Measurements from ENCODE around the gene G6PC3. TPM values are rescaled to one million over a fixed set of nuclear protein-coding genes. Genes with fewer than 3 reads are reported as not detected.

The G6PC3 gene
- total and polyA plus RNA-seq, 2 of the 4 experiments (the other 2 are of a cell fraction), result 20.4 to 107 TPM

DNA sequence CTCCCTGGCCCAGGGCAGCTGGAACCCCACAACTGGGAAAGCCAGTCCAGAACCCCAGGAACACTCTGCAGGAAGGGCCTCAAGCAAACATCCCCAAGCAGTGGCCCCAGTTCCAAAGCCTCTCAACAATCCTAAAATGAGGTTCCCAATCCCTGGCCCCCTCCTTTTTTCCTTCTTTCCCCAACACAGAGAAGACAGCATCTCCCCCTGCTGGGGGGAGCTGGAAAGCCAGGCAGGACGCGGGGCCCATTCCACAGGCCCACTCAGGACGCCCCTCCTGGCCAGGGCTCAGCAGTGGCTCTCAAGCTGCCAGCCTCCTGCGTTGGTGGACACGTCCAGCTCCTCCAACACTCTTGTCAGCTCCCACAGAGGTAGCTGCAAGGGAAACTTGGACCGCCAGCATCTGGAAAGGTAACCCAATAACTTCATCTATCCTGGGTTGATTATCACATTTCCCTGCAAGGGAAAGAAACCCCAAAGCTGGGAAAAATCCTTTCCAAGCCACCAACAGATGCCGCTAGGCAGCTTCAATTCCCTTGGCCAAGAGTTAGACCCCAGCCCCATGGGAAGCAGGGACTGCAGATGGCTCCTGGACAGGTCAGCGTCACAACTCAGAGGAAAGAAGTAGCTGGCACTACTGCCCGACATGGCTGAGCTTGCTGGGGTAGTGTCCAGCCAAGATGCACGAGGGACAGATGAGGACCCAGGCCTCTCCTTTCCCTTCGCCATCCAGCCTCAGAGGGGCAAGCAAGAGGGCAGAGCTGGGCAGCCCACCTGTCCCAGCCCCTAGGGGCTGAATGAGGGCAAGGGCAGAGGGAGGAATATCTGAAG, 45.3 kb downstream of the G6PC3 start:
- no peaks in the 10 kb centered on the region for H3K9me3 ChIP-seq (ENCODE audit: control insufficient read depth, insufficient read depth, low read length)
- H2AK5ac ChIP-seq (ENCODE audit: low read depth, low read length), result peak overlapping the region; percentile 59; the same call in 1 of the 2 replicates
- ATAC-seq (ENCODE audit: low read depth), result peak; percentile 66
- H3K18ac ChIP-seq (ENCODE audit: low read depth, low read length), result no peak overlapping the region
- H3K56ac ChIP-seq (ENCODE audit: extremely low read depth, insufficient read depth, low read length), result no peak overlapping the region
- ChIA-PET POLR2A (ENCODE audit: unreplicated experiment) (interaction anchor here (0.8 kb wide), 1 partner anchor 55 kb away, joined by 3 read pairs; no protein-coding TSS in a partner anchor), CTCF (interaction anchor here (0.7 to 2.0 kb wide), 14 partner anchors 8 to 434 kb away, joined by 3 to 10 read pairs (median 4); partner anchors contain the start of genes G6PC3, HDAC5 and LSM12)
- H2BK120ac ChIP-seq (ENCODE audit: low read depth, low read length), result no peak overlapping the region
- H3K27me3 ChIP-seq (ENCODE audit: control insufficient read depth, insufficient read depth, low read length), result no peaks in the 10 kb centered on the region
- H2BK20ac ChIP-seq (ENCODE audit: low read depth, low read length), result no peak overlapping the region
- H3K9ac ChIP-seq (ENCODE audit: low read depth, low read length), result no peak overlapping the region
- H3K9me1 ChIP-seq (ENCODE audit: insufficient read depth, low read length), result peaks cover 12% of the 10 kb centered on the region
- H3K4ac ChIP-seq (ENCODE audit: low read depth, low read length), result peak overlapping the region; percentile 25; the same call in 1 of the 2 replicates
- H3K79me1 ChIP-seq (ENCODE audit: low read depth in 1 of 2, low read length in 2 of 2), result peaks cover 14 to 88% of the 10 kb centered on the region in 2 experiments; a peak in 3 of 4 replicates
- H2BK15ac ChIP-seq (ENCODE audit: low read depth, low read length), result no peak overlapping the region
- H4K20me1 ChIP-seq (ENCODE audit: insufficient read depth, low read length), result peaks cover 37% of the 10 kb centered on the region
- in situ Hi-C loops (cut with MboI; ENCODE audit: low sequenced_read_pairs), result no loop called here
- H4K8ac ChIP-seq (ENCODE audit: low read depth in 2 of 2, low read length in 2 of 2), result no peak overlapping the region
- no peak overlapping the region for H4K91ac ChIP-seq (ENCODE audit: insufficient read depth, low read depth, low read length)
- peaks cover 2% of the 10 kb centered on the region; the same call in 1 of the 2 replicates for H3K36me3 ChIP-seq (ENCODE audit: control insufficient read depth, insufficient read depth, low read length)
- H3K14ac ChIP-seq (replicated peaks; ENCODE audit: low read depth, low read length), result no peak overlapping the region
- H3K4me2 ChIP-seq (ENCODE audit: low read depth, low read length), result no peak overlapping the region
- peak; percentile 43 for DNase-seq
- 80% methylated on average over 2 of the region's 11 CpGs; no CpG with 5 or more reads in 1 of the 2 experiments for WGBS, 2 experiments (ENCODE audit: extremely low coverage in 2 of 2, insufficient read length in 1 of 2)
- no peak overlapping the region for H3K27ac ChIP-seq (ENCODE audit: insufficient read depth, low read length)
- no peak overlapping the region for H4K5ac ChIP-seq (ENCODE audit: low read depth, low read length)
- no peak overlapping the region for H3K23ac ChIP-seq (ENCODE audit: low read depth, low read length)
- BruUV-seq (replicated peaks), result no TSS peak
- intact Hi-C loops (cut with micrococcal nuclease), result loop anchor here (1.0 to 2.0 kb wide), 3 partner anchors 74 to 171 kb away; no protein-coding TSS in a partner anchor
- no peak overlapping the region for H2BK5ac ChIP-seq (ENCODE audit: low read depth, low read length, poor library complexity, severe bottlenecking)
- no peak overlapping the region for H3K4me3 ChIP-seq (ENCODE audit: insufficient read depth, low read depth, low read length)
- peak overlapping the region; percentile 22 for H2AK9ac ChIP-seq (replicated peaks; ENCODE audit: low read depth, low read length, poor library complexity)
- H2AFZ ChIP-seq (replicated peaks; ENCODE audit: low read length, poor library complexity), result no peak overlapping the region
- dilution Hi-C loops (cut with HindIII; ENCODE audit: low sequenced_read_pairs, unreplicated experiment), result no loop called here
- peaks cover 10% of the 10 kb centered on the region for H3K4me1 ChIP-seq (ENCODE audit: control insufficient read depth, insufficient read depth, low read length)
- no peak for TF ChIP-seq FOS (IDR thresholded peaks at IDR 0.05; ENCODE audit: low read depth, low read length)
- TF ChIP-seq, protein P1, sequence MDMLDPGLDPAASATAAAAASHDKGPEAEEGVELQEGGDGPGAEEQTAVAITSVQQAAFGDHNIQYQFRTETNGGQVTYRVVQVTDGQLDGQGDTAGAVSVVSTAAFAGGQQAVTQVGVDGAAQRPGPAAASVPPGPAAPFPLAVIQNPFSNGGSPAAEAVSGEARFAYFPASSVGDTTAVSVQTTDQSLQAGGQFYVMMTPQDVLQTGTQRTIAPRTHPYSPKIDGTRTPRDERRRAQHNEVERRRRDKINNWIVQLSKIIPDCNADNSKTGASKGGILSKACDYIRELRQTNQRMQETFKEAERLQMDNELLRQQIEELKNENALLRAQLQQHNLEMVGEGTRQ (IDR thresholded peaks at IDR 0.05; ENCODE audit: low read depth, low read length), result no peak
- TF ChIP-seq, protein P2, sequence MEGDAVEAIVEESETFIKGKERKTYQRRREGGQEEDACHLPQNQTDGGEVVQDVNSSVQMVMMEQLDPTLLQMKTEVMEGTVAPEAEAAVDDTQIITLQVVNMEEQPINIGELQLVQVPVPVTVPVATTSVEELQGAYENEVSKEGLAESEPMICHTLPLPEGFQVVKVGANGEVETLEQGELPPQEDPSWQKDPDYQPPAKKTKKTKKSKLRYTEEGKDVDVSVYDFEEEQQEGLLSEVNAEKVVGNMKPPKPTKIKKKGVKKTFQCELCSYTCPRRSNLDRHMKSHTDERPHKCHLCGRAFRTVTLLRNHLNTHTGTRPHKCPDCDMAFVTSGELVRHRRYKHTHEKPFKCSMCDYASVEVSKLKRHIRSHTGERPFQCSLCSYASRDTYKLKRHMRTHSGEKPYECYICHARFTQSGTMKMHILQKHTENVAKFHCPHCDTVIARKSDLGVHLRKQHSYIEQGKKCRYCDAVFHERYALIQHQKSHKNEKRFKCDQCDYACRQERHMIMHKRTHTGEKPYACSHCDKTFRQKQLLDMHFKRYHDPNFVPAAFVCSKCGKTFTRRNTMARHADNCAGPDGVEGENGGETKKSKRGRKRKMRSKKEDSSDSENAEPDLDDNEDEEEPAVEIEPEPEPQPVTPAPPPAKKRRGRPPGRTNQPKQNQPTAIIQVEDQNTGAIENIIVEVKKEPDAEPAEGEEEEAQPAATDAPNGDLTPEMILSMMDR (conservative IDR thresholded peaks at IDR 0.05; ENCODE audit: low read depth, low read length), result peak; percentile 92
- TF ChIP-seq MXI1 (IDR thresholded peaks at IDR 0.05; ENCODE audit: borderline replicate concordance, low read depth, low read length), result no peak
- TF ChIP-seq BHLHE40 (IDR thresholded peaks at IDR 0.05; ENCODE audit: low read depth, low read length), result no peak
- TF ChIP-seq RFX5 (IDR thresholded peaks at IDR 0.05; ENCODE audit: low read depth, low read length), result no peak
- TF ChIP-seq RCOR1 (IDR thresholded peaks at IDR 0.05; ENCODE audit: insufficient replicate concordance, low read length), result no peak
- TF ChIP-seq POLR2A (IDR thresholded peaks at IDR 0.05; ENCODE audit: low read depth, low read length), result no peak
- TF ChIP-seq MAZ (IDR thresholded peaks at IDR 0.05; ENCODE audit: borderline replicate concordance, low read depth, low read length), result peak; percentile 97
- TF ChIP-seq RAD21 (IDR thresholded peaks at IDR 0.05; ENCODE audit: low read length), result peak; percentile 82
- no peak for TF ChIP-seq MAFK (IDR thresholded peaks at IDR 0.05; ENCODE audit: low read depth, low read length)
- no peak for TF ChIP-seq CEBPB (IDR thresholded peaks at IDR 0.05; ENCODE audit: low read depth, low read length)
- TF ChIP-seq CHD1 (IDR thresholded peaks at IDR 0.05; ENCODE audit: low read depth, low read length), result no peak
- TF ChIP-seq NFE2L2 (IDR thresholded peaks at IDR 0.05; ENCODE audit: low read depth, low read length), result no peak

All from IMR-90 (cell line).